Measurements from ENCODE around the gene ST3GAL3. TPM values are rescaled to one million over a fixed set of nuclear protein-coding genes. Genes with fewer than 3 reads are reported as not detected.

The ST3GAL3 gene
- total RNA-seq, 1 experiment from 2014 or later = 26.0 TPM

GRCh38 chr1:43935711-43936427 lies 228.5 kb downstream of the ST3GAL3 start:
- DNase-seq (ENCODE audit: low read depth, low spot score) = no peak
- H3K4me1 ChIP-seq (ENCODE audit: control insufficient read depth, insufficient read depth, low read length) = peaks cover 10% of the 10 kb centered on the region
- no peaks in the 10 kb centered on the region for H3K36me3 ChIP-seq (ENCODE audit: control insufficient read depth, insufficient read depth, low read length)
- ATAC-seq = no peak
- intact Hi-C loops (cut with micrococcal nuclease; ENCODE audit: unreplicated experiment) (loop anchor here (2.0 to 10.0 kb wide), 2 partner anchors 173 to 411 kb away; no protein-coding TSS in a partner anchor), in situ Hi-C loops (cut with HindIII; ENCODE audit: low pct_unique_long_range_greater_than_20kb, low sequenced_read_pairs) (loop anchor here (25.0 kb wide), 1 partner anchor 174 kb away; no protein-coding TSS in a partner anchor)
- ChIA-PET POLR2A (no interaction called here), CTCF (interaction anchor here (0.6 to 3.5 kb wide), 4 partner anchors 19 to 171 kb away, joined by 3 to 84 read pairs (median 6); no protein-coding TSS in a partner anchor)
- H3K27me3 ChIP-seq (ENCODE audit: control insufficient read depth, insufficient read depth, low read length) = no peaks in the 10 kb centered on the region
- H3K4me3 ChIP-seq (ENCODE audit: low read depth in 2 of 2, low read length in 2 of 2) = peak overlapping the region in 1 of 2 experiments; percentile 20; a peak in 2 of 4 replicates
- no peak for TF ChIP-seq SIN3A (IDR thresholded peaks at IDR 0.05; ENCODE audit: borderline replicate concordance, insufficient read depth, low read depth, low read length)
- TF ChIP-seq TCF7L2 (IDR thresholded peaks at IDR 0.05; ENCODE audit: low read depth, low read length) = no peak
- no peak for TF ChIP-seq POLR2AphosphoS5 (IDR thresholded peaks at IDR 0.05; ENCODE audit: low read depth, low read length)
- no peak for TF ChIP-seq REST (IDR thresholded peaks at IDR 0.05; ENCODE audit: insufficient read depth in 1 of 2, low read depth in 2 of 2, low read length in 1 of 2)
- no TSS peak for BruUV-seq (replicated peaks)
- H3K27ac ChIP-seq (ENCODE audit: low read length) = no peak overlapping the region
- H3K9me3 ChIP-seq (ENCODE audit: control insufficient read depth, insufficient read depth, low read depth, low read length) = no peaks in the 10 kb centered on the region

GRCh38 chr1:43936431-43937151 lies 229.3 kb downstream of the ST3GAL3 start:
- DNase-seq (ENCODE audit: low read depth, low spot score) (no peak), ATAC-seq (peak; percentile 68)
- BruUV-seq (replicated peaks) = no TSS peak
- Histone ChIP-seq H3K36me3 (ENCODE audit: control insufficient read depth, insufficient read depth, low read length) (no peaks in the 10 kb centered on the region), H3K4me3 (ENCODE audit: low read depth in 2 of 2, low read length in 2 of 2) (peak overlapping the region; percentile 20 to 29; a peak in 3 of 4 replicates), H3K9me3 (ENCODE audit: control insufficient read depth, insufficient read depth, low read depth, low read length) (no peaks in the 10 kb centered on the region), H3K27ac (ENCODE audit: low read length) (peak overlapping the region; percentile 51; the same call in 1 of the 2 replicates), H3K27me3 (ENCODE audit: control insufficient read depth, insufficient read depth, low read length) (no peaks in the 10 kb centered on the region), H3K4me1 (ENCODE audit: control insufficient read depth, insufficient read depth, low read length) (peaks cover 10% of the 10 kb centered on the region)
- CTCF ChIA-PET = interaction anchor here (0.5 to 0.6 kb wide), 2 partner anchors 171 to 217 kb away, joined by 3 to 4 read pairs; no protein-coding TSS in a partner anchor
- in situ Hi-C loops (cut with HindIII; ENCODE audit: low pct_unique_long_range_greater_than_20kb, low sequenced_read_pairs) = loop anchor here (25.0 kb wide), 1 partner anchor 174 kb away; no protein-coding TSS in a partner anchor
- POLR2A ChIA-PET = no interaction called here
- peak; percentile 14; the same call in 1 of the 2 replicates for TF ChIP-seq POLR2AphosphoS5 (IDR thresholded peaks at IDR 0.05; ENCODE audit: low read depth, low read length)
- no peak for TF ChIP-seq SIN3A (IDR thresholded peaks at IDR 0.05; ENCODE audit: borderline replicate concordance, insufficient read depth, low read depth, low read length)
- peak; percentile 61 for TF ChIP-seq CTCF (IDR thresholded peaks at IDR 0.05)
- intact Hi-C loops (cut with micrococcal nuclease; ENCODE audit: unreplicated experiment) = loop anchor here (10.0 kb wide), 1 partner anchor 412 kb away; no protein-coding TSS in a partner anchor
